ENCODE results near the gene LSP1.

DNA sequence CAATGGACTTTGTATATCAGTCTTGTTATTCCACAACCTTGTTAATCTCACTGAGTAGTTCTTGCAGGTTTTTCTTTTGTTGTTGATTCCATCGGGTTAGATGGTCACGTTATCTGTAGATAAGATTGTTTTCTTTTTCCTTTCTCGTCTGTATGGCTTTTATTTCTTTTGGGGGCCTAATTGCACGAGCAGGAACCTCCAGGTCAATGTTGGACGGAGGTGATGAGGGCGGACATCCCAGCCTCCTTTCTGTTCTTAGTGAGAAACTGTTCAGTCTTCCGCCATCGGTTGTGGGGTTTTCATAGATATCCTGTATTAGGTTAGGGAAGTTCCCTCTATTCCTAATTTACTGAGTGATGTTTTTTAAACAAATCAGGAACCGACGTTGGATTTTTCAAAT, 43.6 kb downstream of the LSP1 start:
- TF ChIP-seq, protein P1, sequence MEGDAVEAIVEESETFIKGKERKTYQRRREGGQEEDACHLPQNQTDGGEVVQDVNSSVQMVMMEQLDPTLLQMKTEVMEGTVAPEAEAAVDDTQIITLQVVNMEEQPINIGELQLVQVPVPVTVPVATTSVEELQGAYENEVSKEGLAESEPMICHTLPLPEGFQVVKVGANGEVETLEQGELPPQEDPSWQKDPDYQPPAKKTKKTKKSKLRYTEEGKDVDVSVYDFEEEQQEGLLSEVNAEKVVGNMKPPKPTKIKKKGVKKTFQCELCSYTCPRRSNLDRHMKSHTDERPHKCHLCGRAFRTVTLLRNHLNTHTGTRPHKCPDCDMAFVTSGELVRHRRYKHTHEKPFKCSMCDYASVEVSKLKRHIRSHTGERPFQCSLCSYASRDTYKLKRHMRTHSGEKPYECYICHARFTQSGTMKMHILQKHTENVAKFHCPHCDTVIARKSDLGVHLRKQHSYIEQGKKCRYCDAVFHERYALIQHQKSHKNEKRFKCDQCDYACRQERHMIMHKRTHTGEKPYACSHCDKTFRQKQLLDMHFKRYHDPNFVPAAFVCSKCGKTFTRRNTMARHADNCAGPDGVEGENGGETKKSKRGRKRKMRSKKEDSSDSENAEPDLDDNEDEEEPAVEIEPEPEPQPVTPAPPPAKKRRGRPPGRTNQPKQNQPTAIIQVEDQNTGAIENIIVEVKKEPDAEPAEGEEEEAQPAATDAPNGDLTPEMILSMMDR (IDR thresholded peaks at IDR 0.05): no peak
- no peak for TF ChIP-seq POLR2A (IDR thresholded peaks at IDR 0.05; ENCODE audit: low read depth)
